Right lobe of liver (tissue), 6 donors: ENCODE measurements around the gene TMEM120B. TPM values are rescaled to one million over a fixed set of nuclear protein-coding genes. Genes with fewer than 3 reads are reported as not detected.
A peak's percentile ranks its signal among the peaks of the same experiment; 100 is the strongest.

Experiments used
- ATAC-seq, 4 donors: fragments of 200-7000 bp; cut with Tn5 transposase; one replicate each; pipeline ENCODE4 v1.9.1; 2020; ENCODE audit warnings: mild to moderate bottlenecking in 4 of 4, moderate library complexity in 4 of 4
- DNase-seq, 3 donors: peaks; one replicate each; pipeline ENCODE4 v3.0.0-alpha.2; 2020
- H3K27ac ChIP-seq, 3 donors: fragments of 200-600 bp; one replicate each; pipeline ENCODE4 v1.8.0; 2022
- H3K27me3 ChIP-seq, 2 donors: fragments of 200-600 bp; one replicate each; pipeline ENCODE4 v1.8.0; 2022
- H3K36me3 ChIP-seq, 4 donors: fragments of 200-600 bp; sonication (generic) in 1 of 4; one replicate each; pipeline versions ENCODE4 v1.5.1 to v1.8.0; 2017 to 2022; ENCODE audit warnings: control low read depth in 1 of 4
- H3K4me1 ChIP-seq, 4 donors: fragments of 200-600 bp; sonication (generic) in 1 of 4; one replicate each; pipeline versions ENCODE4 v1.5.1 to v1.8.0; 2017 to 2022; ENCODE audit warnings: control low read depth in 1 of 4
- H3K4me3 ChIP-seq, 3 donors: fragments of 200-600 bp; one replicate each; pipeline ENCODE4 v1.8.0; 2022
- H3K9me3 ChIP-seq, 4 donors: fragments of 200-600 bp; sonication (generic) in 1 of 4; one replicate each; pipeline versions ENCODE4 v1.5.1 to v1.8.0; 2017 to 2022; ENCODE audit warnings: control low read depth in 1 of 4
- POLR2A ChIP-seq: fragments of 450-650 bp; IDR thresholded peaks from one replicate; pipeline ENCODE4 v1.6.1; 2017; ENCODE audit warnings: antibody characterized with exemption, mild to moderate bottlenecking
- WGBS: methylation state at CpG from one replicate; pipeline ENCODE4 v1.1.6; 2018; ENCODE audit warnings: low coverage, low lambda C conversion rate; ENCODE audit not compliant: insufficient coverage; ENCODE audit errors: missing lambda C conversion rate; 5-methylcytosine and 5-hydroxymethylcytosine counted together
- intact Hi-C, 2 donors: fragments of 100-400 bp; cut with DNase I; formaldehyde crosslinking; loops; one replicate each; pipeline versions ENCODE4 v1.11.2 to v1.14.1; 2022
- total RNA-seq, 6 experiments: library from RNA; depleted of rRNA in 2 of 6; stranded (reverse); fragments of >200 nt in 2 of 6; fragmentation: NEBNext Ultra II Directional in 3 of 6; extraction: Animal tissue kit (Norgen Biotek cat#: 25700) in 3 of 6; gene quantifications; one replicate each; pipeline versions ENCODE4 v1.1.0 to v1.2.4, GENCODE V29; 2016 to 2023
- TF ChIP-seq, protein P1 (sequence below), 4 donors: fragments of 200-600 bp in 3 of 4; fragments of 450-650 bp in 1 of 4; IDR thresholded peaks; one replicate each; pipeline versions ENCODE4 v1.5.1 to v1.8.0; 2016 to 2022; ENCODE audit warnings: antibody characterized with exemption in 4 of 4, mild to moderate bottlenecking in 2 of 4
- donor health status: DM: no; HTN: yes; CAD: no.
- donor health status: DM: no; HTN: no; CAD: no.
- donor health status: DM: no; HTN: no; CAD: no.
- donor health status: DM: no; HTN: yes; CAD: no.
- donor health status: DM: no; HTN: yes; CAD: no.

The TMEM120B gene
- total RNA-seq, 6 experiments from 2014 or later, result 3.3 to 6.4 (median 4.7) TPM

DNA sequence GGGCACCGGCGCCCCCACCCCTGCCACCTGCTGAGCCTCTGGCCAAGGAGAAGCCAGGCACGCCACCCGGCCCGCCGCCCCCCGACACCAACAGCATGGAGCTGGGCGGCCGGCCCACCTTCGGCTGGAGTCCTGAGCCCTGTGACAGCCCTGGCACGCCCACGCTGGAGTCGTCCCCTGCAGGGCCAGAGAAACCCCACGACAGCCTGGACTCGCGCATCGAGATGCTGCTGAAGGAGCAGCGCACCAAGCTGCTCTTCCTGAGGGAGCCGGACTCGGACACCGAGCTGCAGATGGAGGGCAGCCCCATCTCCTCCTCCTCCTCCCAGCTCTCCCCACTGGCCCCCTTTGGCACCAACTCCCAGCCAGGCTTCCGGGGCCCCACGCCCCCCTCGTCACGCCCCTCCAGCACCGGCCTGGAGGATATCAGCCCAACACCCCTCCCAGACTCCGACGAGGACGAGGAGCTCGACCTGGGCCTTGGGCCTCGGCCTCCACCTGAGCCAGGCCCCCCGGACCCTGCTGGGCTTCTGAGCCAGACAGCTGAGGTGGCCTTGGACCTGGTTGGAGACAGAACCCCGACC is 97.8 kb downstream of the TMEM120B start:
- peaks cover 0 to 40% (median 23%) of the 10 kb centered on the region in 4 donors for H3K36me3 ChIP-seq
- ATAC-seq (no peak), DNase-seq (peak in 1 of 3 donors; percentile 21)
- H3K27ac ChIP-seq, result no peak overlapping the region
- WGBS, result no CpG with 5 or more reads among the region's 33 CpGs
- no peak overlapping the region for H3K4me3 ChIP-seq
- peaks cover 0 to 53% (median 20%) of the 10 kb centered on the region in 4 donors for H3K4me1 ChIP-seq
- intact Hi-C loops, result loop anchor here in 1 of 2 donors (10.0 kb wide), 1 partner anchor 84 kb away; no protein-coding TSS in a partner anchor
- no peaks in the 10 kb centered on the region for H3K9me3 ChIP-seq
- TF ChIP-seq, protein P1, sequence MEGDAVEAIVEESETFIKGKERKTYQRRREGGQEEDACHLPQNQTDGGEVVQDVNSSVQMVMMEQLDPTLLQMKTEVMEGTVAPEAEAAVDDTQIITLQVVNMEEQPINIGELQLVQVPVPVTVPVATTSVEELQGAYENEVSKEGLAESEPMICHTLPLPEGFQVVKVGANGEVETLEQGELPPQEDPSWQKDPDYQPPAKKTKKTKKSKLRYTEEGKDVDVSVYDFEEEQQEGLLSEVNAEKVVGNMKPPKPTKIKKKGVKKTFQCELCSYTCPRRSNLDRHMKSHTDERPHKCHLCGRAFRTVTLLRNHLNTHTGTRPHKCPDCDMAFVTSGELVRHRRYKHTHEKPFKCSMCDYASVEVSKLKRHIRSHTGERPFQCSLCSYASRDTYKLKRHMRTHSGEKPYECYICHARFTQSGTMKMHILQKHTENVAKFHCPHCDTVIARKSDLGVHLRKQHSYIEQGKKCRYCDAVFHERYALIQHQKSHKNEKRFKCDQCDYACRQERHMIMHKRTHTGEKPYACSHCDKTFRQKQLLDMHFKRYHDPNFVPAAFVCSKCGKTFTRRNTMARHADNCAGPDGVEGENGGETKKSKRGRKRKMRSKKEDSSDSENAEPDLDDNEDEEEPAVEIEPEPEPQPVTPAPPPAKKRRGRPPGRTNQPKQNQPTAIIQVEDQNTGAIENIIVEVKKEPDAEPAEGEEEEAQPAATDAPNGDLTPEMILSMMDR (IDR thresholded peaks at IDR 0.05), result no peak
- no peak for TF ChIP-seq POLR2A
- H3K27me3 ChIP-seq, result no peaks in the 10 kb centered on the region

DNA sequence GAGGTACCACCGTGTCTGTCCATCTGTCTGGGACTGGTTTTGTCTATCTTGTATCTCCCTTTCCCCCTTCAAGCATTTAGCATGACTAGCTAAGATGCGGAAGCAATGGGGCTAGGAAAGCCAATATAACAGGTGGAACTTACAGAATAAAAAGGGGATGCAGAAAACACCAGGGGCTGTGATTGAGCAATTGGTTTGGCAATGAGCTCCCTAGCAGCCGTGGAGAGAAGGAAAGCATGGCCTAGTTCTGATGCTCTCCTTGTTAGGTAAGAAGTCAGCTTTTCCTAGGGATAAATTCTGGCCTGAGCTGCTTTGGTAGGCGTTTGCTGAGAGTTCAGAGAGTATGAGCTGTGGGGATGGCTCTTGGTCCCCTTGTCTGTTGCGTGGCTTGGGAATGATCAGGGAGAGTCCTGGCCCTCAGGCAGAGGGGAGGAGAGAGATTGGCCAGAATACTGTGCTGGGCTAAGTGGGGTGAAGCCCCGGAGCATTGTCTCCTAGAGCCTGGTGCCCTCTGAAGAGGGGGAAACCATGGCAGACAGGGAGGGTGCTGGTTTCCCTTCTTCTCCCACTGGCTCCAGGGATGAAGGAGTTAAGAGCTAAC is 98.4 kb downstream of the TMEM120B start:
- intact Hi-C loops, result loop anchor here in 1 of 2 donors (10.0 kb wide), 1 partner anchor 84 kb away; no protein-coding TSS in a partner anchor
- Histone ChIP-seq H3K27ac (peak overlapping the region in 2 of 3 donors; percentile 59 to 67), H3K4me1 (peaks cover 0 to 50% (median 20%) of the 10 kb centered on the region in 4 donors), H3K9me3 (no peaks in the 10 kb centered on the region), H3K27me3 (no peaks in the 10 kb centered on the region), H3K36me3 (peaks cover 0 to 46% (median 26%) of the 10 kb centered on the region in 4 donors), H3K4me3 (peak overlapping the region; percentile 57 to 75 (median 69))
- DNase-seq (no peak), ATAC-seq (no peak)
- WGBS, result 33% methylated on average over 3 of the region's 6 CpGs
- no peak for TF ChIP-seq POLR2A
- TF ChIP-seq, protein P1 (IDR thresholded peaks at IDR 0.05), result no peak

DNA sequence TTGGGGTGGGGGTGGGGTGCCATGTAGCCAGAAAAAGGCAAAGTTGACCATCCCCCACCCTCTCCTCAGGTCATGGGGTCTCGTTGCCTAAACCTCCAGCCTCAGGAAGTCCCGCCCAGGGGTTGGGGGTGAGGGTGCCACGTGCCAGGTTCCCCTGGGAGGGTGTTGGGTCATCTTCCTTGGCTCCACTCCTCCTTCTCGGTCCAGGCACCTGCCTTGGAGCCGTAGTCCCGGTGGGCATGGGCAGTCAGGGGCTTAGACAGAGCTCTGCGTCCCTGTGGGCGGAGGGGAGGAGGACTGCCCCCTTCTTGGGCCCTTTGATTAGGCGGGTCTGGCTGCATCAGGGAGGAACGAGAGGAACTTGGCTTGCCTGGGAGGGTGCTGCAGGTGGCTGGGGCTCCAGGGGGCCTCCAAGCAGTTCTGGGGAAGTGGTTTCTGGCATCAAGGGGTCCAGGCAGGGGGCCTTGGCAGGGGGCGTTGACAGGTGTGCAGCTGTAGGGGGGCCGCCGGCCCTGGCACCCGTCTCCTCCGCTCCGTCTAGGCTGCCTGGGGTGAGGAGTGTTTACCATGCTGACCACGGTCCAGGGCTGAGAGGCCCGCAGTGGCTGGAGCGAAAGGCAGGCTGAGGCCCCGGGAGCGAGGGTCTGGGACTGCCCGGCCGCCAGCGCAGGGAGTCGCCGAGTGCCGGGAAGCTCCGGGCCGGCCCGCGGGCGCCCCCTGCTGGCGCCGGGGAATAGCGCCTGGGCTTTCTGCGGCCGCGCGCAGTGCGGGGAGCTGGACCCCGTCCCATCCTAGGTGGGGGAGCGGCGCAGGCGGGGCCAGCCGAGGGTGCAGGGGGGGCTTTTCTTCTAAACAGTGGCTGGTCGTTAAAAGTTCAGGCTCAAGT is 99.1 kb downstream of the TMEM120B start:
- intact Hi-C loops, result loop anchor here in 1 of 2 donors (10.0 kb wide), 1 partner anchor 83 kb away; no protein-coding TSS in a partner anchor
- H3K27me3 ChIP-seq, result no peaks in the 10 kb centered on the region
- H3K9me3 ChIP-seq, result no peaks in the 10 kb centered on the region
- 3% methylated on average over 21 of the region's 46 CpGs for WGBS
- H3K4me1 ChIP-seq, result peaks cover 0 to 46% (median 20%) of the 10 kb centered on the region in 4 donors
- no peak for TF ChIP-seq POLR2A
- TF ChIP-seq, protein P1 (IDR thresholded peaks at IDR 0.05), result peak; percentile 98 to 100 (median 100)
- DNase-seq, result peak; percentile 79 to 85 (median 81)
- H3K36me3 ChIP-seq, result peaks cover 0 to 52% (median 29%) of the 10 kb centered on the region in 4 donors
- peak; percentile 76 to 89 (median 83) for ATAC-seq
- H3K27ac ChIP-seq, result peak overlapping the region in 2 of 3 donors; percentile 59 to 67
- H3K4me3 ChIP-seq, result peak overlapping the region; percentile 57 to 75 (median 69)

DNA sequence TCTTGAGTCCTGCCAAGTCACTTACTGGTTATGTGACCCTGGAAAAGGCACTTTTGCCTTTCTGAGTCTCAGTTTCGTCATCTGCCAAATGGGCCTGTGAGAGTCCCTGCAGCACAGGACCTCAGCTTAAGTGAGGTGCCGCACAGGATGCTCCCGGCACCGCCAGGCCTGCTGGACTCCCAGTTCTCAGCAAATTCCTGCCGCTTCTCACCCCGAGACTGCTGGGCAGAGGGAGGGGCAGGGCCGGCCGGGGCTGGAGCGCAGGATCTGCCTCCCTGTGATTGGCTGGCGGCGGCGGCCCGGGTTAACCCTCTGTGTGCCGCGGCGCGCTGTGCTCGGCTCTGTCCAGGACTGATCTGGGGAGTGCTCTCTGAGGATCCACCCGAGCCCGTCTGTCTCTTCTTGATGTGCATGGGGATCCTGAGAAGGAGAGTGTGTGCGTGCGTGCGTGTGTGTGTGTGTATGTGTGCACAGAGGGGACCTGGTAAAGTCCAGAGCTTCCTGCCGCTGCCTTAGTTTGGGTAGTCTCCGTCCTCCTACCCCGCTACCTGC is 99.8 kb downstream of the TMEM120B start:
- peaks cover 4 to 59% (median 35%) of the 10 kb centered on the region in 4 donors for H3K36me3 ChIP-seq

More for the DNA sequence above, 99.8 kb downstream of the TMEM120B start:
- ATAC-seq (peak; percentile 80 to 85 (median 82)), DNase-seq (peak; percentile 85 to 87 (median 86))
- Histone ChIP-seq H3K27ac (peak overlapping the region in 2 of 3 donors; percentile 59 to 67), H3K27me3 (no peaks in the 10 kb centered on the region), H3K4me3 (peak overlapping the region; percentile 57 to 75 (median 69)), H3K4me1 (peaks cover 0 to 39% (median 16%) of the 10 kb centered on the region in 4 donors), H3K9me3 (no peaks in the 10 kb centered on the region)
- intact Hi-C loops, result loop anchor here in 1 of 2 donors (10.0 kb wide), 1 partner anchor 82 kb away; no protein-coding TSS in a partner anchor
- WGBS, result 20% methylated on average over 1 of the region's 26 CpGs
- TF ChIP-seq, protein P1 (IDR thresholded peaks at IDR 0.05), result peak in 3 of 4 donors; percentile 5 to 18 (median 6)
- TF ChIP-seq POLR2A, result peak; percentile 58
